HuH-7 (cell line): Measurements from ENCODE around the gene VWC2L.

ENCODE experiments used
- DNase-seq: peaks from one replicate; pipeline ENCODE4 v3.0.0; 2011; ENCODE audit warnings: low spot score

VWC2L gene

DNA sequence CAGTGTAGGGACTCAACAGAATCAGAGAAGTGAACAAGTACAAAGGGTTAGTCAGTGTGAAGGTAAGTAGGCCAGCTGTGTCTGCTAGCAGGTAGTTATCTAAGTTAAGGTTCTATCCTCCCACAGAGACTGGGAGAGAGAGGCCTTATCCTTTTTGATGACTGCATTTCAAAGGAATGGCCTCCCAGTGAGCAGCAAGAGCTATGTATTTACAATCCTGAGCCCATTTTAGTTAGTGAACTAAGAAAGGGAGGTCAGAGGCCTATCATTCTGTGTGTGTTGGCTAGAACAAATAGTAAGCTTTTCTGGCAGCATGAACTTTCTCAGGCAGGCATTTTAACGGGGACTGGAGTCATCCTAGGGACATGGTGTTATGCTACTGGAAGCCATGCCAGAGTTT, 182.9 kb downstream of the VWC2L start:
- DNase-seq, result no peak

DNA sequence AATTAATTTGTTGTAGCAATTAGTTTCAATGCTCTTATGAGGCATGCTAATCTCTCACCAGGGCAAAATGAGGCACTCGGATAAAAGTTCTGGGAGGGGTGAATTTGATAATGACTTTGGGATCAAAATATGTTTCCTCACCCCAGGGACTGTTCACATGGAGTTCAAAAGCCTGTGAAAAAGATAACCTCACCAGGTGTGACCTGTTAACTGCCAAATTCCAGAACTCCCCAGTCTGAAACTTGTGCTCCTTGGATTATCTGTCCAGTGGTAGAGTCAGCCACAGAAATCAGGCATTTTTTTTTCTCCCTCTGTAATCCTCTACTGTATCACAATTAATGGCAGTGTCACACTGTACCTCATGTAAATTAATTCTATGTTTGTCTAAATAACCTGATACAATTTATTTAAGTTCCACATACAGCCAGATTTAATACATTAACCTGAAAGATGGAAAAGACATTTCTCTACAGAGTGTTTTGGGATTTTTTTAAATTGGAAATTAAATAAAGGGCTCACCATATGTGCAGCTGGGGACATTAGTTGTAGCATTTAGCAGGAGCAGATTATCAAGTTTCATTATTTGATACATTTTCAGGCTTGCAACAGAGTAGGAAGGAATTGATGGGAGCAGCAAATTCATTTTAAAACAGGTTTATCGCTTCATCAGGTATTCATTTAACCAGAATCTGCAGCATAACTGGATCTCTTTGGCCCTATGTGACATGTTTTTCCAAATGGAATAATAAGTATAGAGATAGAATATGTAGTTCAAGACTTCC, 191.2 kb downstream of the VWC2L start:
- no peak for DNase-seq

DNA sequence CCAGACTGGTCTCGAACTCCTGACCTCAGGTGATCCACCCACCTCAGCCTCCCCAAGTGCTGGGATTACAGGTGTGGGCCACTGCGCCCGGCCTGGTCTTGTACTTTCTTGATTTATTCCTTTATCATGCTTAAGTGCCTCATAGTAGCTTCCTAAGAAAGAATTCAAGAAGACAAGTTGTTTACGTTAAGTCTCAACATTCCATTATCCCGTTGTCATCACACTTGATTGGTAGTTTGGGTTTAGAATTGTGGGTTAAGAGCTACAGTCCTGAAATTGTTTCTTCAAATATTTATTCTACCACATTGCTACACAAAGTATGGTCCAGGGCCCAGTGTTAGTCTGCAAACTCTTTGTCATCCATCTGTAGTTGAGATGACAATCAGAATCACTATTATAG, 194.0 kb downstream of the VWC2L start:
- DNase-seq, result no peak

DNA sequence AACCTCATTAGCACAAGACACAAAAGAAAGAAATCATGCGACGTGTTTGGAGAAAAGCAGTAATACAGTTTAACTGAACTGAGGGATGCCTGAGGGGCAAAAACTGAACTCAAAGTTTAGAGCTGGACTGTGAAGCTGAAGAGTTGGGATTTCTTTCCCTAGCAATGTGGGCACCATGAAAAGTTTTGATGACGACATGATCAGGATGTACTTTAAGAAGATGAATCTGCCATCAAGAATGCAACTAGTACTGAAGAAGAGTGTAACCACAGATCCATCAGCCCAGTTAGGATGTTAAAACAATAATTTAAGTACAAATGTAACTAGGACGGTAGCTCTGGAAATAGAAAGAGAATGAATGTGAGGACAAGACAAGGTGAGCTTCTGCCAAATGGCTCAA, 196.2 kb downstream of the VWC2L start:
- no peak for DNase-seq

DNA sequence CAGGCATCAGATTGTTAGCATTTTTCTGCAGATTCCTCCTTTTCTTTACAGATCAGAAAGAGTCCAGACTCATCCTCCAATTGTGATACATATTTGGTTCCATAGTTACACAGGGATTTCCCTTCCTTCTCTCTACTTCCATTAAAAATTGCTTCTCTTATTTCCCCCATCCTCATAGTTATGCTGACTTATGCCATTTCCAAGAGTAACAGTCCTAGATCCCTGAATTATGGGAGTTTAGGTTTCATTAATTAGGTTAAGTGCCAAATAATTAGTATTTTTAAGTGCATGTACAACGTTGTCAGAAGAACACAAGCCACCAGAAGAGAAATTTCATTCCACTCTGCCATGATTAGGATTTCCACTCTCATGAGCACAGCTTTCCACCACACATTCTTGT, 200.2 kb downstream of the VWC2L start:
- DNase-seq, result no peak

DNA sequence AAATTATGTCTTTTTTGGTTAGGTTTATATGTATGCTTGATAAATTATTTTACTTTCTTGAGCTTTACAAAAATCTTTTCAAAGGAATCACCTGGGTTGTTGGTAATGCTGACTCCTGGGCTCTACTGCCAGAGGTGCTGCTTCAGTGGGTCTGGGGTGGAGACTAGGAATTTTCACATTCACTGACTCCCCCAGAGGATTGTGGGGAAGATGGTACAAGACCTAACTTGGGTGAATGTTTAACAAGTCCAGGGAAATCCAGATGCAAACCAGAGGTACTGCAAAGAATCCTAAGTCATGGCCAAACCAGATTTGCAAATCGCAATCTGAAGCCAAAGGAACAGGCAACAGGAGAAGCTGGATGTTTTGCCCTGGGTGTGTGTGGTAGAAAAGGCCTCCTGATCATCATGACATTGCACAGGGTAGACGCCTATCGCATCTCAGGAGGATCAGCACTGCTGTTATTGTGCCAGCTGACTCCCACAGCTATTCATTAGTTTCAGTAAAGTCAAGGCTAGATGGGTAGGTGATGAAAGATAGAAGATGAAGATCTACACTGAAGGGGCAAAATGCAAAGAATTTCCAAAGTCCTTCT, 213.4 kb downstream of the VWC2L start:
- no peak for DNase-seq

DNA sequence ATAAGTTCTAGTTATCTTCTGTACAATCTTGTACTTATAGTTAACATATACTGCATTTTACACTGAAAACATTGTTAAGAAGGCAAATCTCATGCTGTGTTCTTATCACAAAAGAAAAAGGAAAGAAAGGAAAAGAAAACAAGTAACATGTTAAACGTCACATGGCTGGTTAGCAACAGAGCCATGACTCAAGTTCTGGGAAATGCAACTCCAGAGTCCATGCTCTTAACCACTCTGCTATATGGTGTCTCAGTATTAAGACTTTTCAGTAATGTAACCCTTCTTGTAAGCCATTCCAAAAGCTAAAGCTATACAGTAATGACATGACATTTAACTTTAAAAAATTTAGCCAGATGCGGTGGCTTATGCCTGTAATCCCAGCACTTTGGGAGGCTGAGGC, 217.2 kb downstream of the VWC2L start:
- DNase-seq, result no peak
